DOHH2 (cell line): ENCODE results near the gene TRRAP.

ENCODE experiments used
- H3F3A ChIP-seq: fragments of 200-600 bp; sonication (generic), shearing (Covaris generic); 2 replicates; pipeline ENCODE4 v1.6.0; 2016; ENCODE audit warnings: antibody characterized with exemption, mild to moderate bottlenecking; ENCODE audit not compliant: control insufficient read depth, insufficient read depth
- H3K27ac ChIP-seq: fragments of 200-600 bp; sonication (generic); 2 replicates; pipeline ENCODE4 v1.5.1; 2014; ENCODE audit warnings: low read depth, mild to moderate bottlenecking, low read length, moderate library complexity
- H3K27me3 ChIP-seq: fragments of 200-600 bp; sonication (generic); 2 replicates; pipeline ENCODE4 v1.6.1; 2014; ENCODE audit warnings: mild to moderate bottlenecking, low read length, mixed read lengths; ENCODE audit not compliant: control insufficient read depth
- H3K36me3 ChIP-seq: fragments of 200-600 bp; sonication (generic); 2 replicates; pipeline ENCODE4 v1.6.1; 2014; ENCODE audit warnings: mild to moderate bottlenecking, low read length, moderate library complexity, mixed read lengths; ENCODE audit not compliant: control insufficient read depth
- H3K4me1 ChIP-seq: fragments of 200-600 bp; sonication (generic); 2 replicates; pipeline ENCODE4 v1.6.1; 2014; ENCODE audit warnings: mild to moderate bottlenecking, low read length, mixed read lengths; ENCODE audit not compliant: control insufficient read depth
- H3K4me2 ChIP-seq: fragments of 200-600 bp; sonication (generic); 2 replicates; pipeline ENCODE4 v1.6.0; 2014; ENCODE audit warnings: mild to moderate bottlenecking, low read length, moderate library complexity
- H3K4me3 ChIP-seq: fragments of 200-600 bp; sonication (generic); 2 replicates; pipeline ENCODE4 v1.5.1; 2014; ENCODE audit warnings: mild to moderate bottlenecking, low read length, mixed read lengths
- H3K79me2 ChIP-seq: fragments of 200-600 bp; sonication (generic); 2 replicates; pipeline ENCODE4 v1.6.1; 2014; ENCODE audit warnings: mild to moderate bottlenecking, low read length, mixed read lengths; ENCODE audit not compliant: control insufficient read depth
- H3K9me2 ChIP-seq: fragments of 200-600 bp; sonication (generic); replicated peaks from 2 replicates; pipeline ENCODE4 v1.6.1; 2014; ENCODE audit warnings: mild to moderate bottlenecking, low read length, mixed read lengths; ENCODE audit not compliant: control insufficient read depth
- H3K9me3 ChIP-seq: fragments of 200-600 bp; sonication (generic); 2 replicates; pipeline ENCODE4 v1.6.1; 2014; ENCODE audit warnings: antibody characterized with exemption, low read length, mixed read lengths; ENCODE audit not compliant: control insufficient read depth, insufficient read depth
- H4K20me1 ChIP-seq: fragments of 200-600 bp; sonication (generic); 2 replicates; pipeline ENCODE4 v1.6.0; 2014; ENCODE audit warnings: low read depth, mild to moderate bottlenecking, antibody characterized with exemption, low read length, moderate library complexity; ENCODE audit not compliant: control insufficient read depth, insufficient read depth
- EZH2phosphoT487 ChIP-seq: fragments of 200-600 bp; sonication (generic); IDR thresholded peaks from 2 replicates; pipeline ENCODE4 v1.6.1; 2017; ENCODE audit warnings: borderline replicate concordance, mild to moderate bottlenecking, antibody characterized with exemption, low read length, moderate library complexity, mixed read lengths
- TF ChIP-seq, protein P1 (sequence below): fragments of 200-600 bp; sonication (generic); IDR thresholded peaks from one replicate; pipeline ENCODE4 v1.5.1; 2014; ENCODE audit warnings: antibody characterized with exemption, mild to moderate bottlenecking, low read depth, low read length; ENCODE audit not compliant: poor library complexity, severe bottlenecking

The TRRAP gene

DNA sequence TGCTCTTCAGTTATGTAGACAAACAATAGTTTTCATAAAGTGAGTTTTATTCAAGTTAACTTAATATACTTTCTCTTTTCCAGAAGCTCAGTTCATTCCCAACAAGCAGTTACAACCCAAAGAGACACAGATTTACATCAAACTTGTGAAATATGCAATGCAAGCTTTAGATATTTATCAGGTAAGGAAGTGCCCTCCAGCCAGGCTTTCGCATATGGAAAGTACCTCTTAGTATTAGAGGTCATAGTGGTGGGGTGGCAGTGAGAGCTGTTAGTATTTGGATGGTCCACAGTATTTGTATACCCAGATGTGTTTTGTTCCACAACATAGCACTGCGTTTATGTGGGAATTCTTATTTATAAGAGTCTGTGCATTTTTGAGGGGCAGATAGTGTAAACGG is 32.1 kb downstream of the TRRAP start:
- Histone ChIP-seq H4K20me1 (0 out of 2 replicates have a peak, but pooled peaks cover 5% of the 10 kb centered on the region), H3K9me3 (no peaks in the 10 kb centered on the region), H3K27ac (no peak overlapping the region), H3K4me3 (no peak overlapping the region), H3K4me2 (no peak overlapping the region), H3F3A (no peaks in the 10 kb centered on the region), H3K4me1 (no peaks in the 10 kb centered on the region), H3K79me2 (no peaks in the 10 kb centered on the region), H3K27me3 (no peaks in the 10 kb centered on the region), H3K36me3 (peaks cover 89% of the 10 kb centered on the region), H3K9me2 (no peaks in the 10 kb centered on the region)
- TF ChIP-seq EZH2phosphoT487, result no peak
- TF ChIP-seq, protein P1, sequence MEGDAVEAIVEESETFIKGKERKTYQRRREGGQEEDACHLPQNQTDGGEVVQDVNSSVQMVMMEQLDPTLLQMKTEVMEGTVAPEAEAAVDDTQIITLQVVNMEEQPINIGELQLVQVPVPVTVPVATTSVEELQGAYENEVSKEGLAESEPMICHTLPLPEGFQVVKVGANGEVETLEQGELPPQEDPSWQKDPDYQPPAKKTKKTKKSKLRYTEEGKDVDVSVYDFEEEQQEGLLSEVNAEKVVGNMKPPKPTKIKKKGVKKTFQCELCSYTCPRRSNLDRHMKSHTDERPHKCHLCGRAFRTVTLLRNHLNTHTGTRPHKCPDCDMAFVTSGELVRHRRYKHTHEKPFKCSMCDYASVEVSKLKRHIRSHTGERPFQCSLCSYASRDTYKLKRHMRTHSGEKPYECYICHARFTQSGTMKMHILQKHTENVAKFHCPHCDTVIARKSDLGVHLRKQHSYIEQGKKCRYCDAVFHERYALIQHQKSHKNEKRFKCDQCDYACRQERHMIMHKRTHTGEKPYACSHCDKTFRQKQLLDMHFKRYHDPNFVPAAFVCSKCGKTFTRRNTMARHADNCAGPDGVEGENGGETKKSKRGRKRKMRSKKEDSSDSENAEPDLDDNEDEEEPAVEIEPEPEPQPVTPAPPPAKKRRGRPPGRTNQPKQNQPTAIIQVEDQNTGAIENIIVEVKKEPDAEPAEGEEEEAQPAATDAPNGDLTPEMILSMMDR, result no peak

- no peaks in the 10 kb centered on the region for H3F3A ChIP-seq
- no peaks in the 10 kb centered on the region for H3K4me1 ChIP-seq
- H3K36me3 ChIP-seq, result peaks cover 91% of the 10 kb centered on the region
- 0 out of 2 replicates have a peak, but pooled peaks cover 5% of the 10 kb centered on the region for H4K20me1 ChIP-seq
- no peaks in the 10 kb centered on the region for H3K79me2 ChIP-seq
- no peak overlapping the region for H3K4me2 ChIP-seq
- H3K27me3 ChIP-seq, result no peaks in the 10 kb centered on the region
- TF ChIP-seq EZH2phosphoT487, result no peak
- TF ChIP-seq, protein P1, result no peak
- no peaks in the 10 kb centered on the region for H3K9me3 ChIP-seq
- H3K4me3 ChIP-seq, result no peak overlapping the region
- H3K9me2 ChIP-seq, result no peaks in the 10 kb centered on the region
- H3K27ac ChIP-seq, result no peak overlapping the region
Observed at GRCh38 chr7:98911916-98912315, 33.6 kb downstream of the TRRAP start.

- Histone ChIP-seq H3K9me3 (no peaks in the 10 kb centered on the region), H3K36me3 (peaks cover 90% of the 10 kb centered on the region), H3K4me3 (no peak overlapping the region), H3K4me1 (no peaks in the 10 kb centered on the region), H3K27ac (no peak overlapping the region), H3K9me2 (no peaks in the 10 kb centered on the region), H3F3A (no peaks in the 10 kb centered on the region), H3K4me2 (no peak overlapping the region), H3K27me3 (no peaks in the 10 kb centered on the region), H4K20me1 (0 out of 2 replicates have a peak, but pooled peaks cover 5% of the 10 kb centered on the region), H3K79me2 (no peaks in the 10 kb centered on the region)
- no peak for TF ChIP-seq EZH2phosphoT487
- TF ChIP-seq, protein P1, result no peak
Observed at GRCh38 chr7:98913026-98913425, 34.7 kb downstream of the TRRAP start.

DNA sequence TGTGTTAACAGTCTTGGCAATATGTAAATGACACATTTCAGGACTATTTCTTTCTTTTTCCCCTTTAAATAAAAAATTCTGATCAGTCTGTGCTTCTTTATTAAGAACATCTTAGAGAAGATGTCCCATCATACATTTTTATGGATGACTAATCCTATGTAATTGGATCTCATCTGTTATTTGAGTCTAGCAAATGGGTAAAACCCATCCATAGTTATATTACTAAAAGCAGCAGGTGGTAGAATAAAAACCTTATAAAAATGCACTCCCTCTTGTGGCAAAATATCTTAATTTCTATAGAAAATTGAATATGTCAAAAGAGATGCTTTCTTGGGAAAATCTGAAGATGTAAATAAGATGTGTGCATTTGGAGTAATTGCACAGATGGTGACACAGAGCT is 35.3 kb downstream of the TRRAP start:
- Histone ChIP-seq H3K9me3 (no peaks in the 10 kb centered on the region), H3K27ac (no peak overlapping the region), H3K4me3 (no peak overlapping the region), H3K4me1 (no peaks in the 10 kb centered on the region), H3K79me2 (no peaks in the 10 kb centered on the region), H3K27me3 (no peaks in the 10 kb centered on the region), H3K4me2 (no peak overlapping the region), H3F3A (no peaks in the 10 kb centered on the region), H3K9me2 (no peaks in the 10 kb centered on the region), H3K36me3 (peaks cover 89% of the 10 kb centered on the region), H4K20me1 (0 out of 2 replicates have a peak, but pooled peaks cover 5% of the 10 kb centered on the region)
- TF ChIP-seq EZH2phosphoT487, result no peak
- TF ChIP-seq, protein P1, result peak; percentile 10
